Panc1 (cell line): ENCODE results near the gene VIPR2.

Source experiments
- CTCF ChIP-seq: fragments of 450-650 bp; IDR thresholded peaks from 2 replicates; pipeline ENCODE4 v1.5.1; 2017; ENCODE audit warnings: mild to moderate bottlenecking
- REST ChIP-seq, 2 experiments: IDR thresholded peaks; 2 replicates each; pipeline ENCODE4 v1.6.1; 2011 to 2012; ENCODE audit warnings: low read depth in 2 of 2, control low read depth in 1 of 2, low read length in 1 of 2, mild to moderate bottlenecking in 1 of 2, moderate library complexity in 1 of 2; ENCODE audit not compliant: insufficient read depth in 1 of 2

- TF ChIP-seq CTCF (no peak), REST (IDR thresholded peaks at IDR 0.05; ENCODE audit: insufficient read depth in 1 of 2, low read depth in 2 of 2, low read length in 1 of 2) (no peak)
Measured at GRCh38 chr7:159097661-159098423, 46.8 kb downstream of the VIPR2 start.
